OCI-LY3 (cell line): ENCODE data around the gene LPCAT3.

Experiments used
- H2AFZ ChIP-seq: fragments of 200-600, 300-600 bp; shearing (Covaris generic); 2 replicates; pipeline ENCODE4 v1.6.0; 2014; ENCODE audit warnings: antibody characterized with exemption, low read depth, low read length
- H3K27ac ChIP-seq: fragments of 200-600, 300-600 bp; sonication (generic); 2 replicates; pipeline ENCODE4 v1.5.1; 2014; ENCODE audit warnings: mild to moderate bottlenecking, low read length, moderate library complexity, mixed read lengths
- H3K27me3 ChIP-seq: fragments of 200-600, 300-600 bp; sonication (generic); 2 replicates; pipeline ENCODE4 v1.6.1; 2014; ENCODE audit warnings: low read depth, low read length, mixed read lengths
- H3K36me3 ChIP-seq: fragments of 200-600, 300-600 bp; sonication (generic); replicated peaks from 2 replicates; pipeline ENCODE3; 2014; ENCODE audit warnings: low read depth, low read length, mixed read lengths
- H3K4me1 ChIP-seq: fragments of 300-600, 200-600 bp; sonication (generic); 2 replicates; pipeline ENCODE4 v1.6.1; 2014; ENCODE audit warnings: low read length, mixed read lengths
- H3K4me2 ChIP-seq: fragments of 200-600, 300-600 bp; sonication (generic); 2 replicates; pipeline ENCODE4 v1.6.1; 2014; ENCODE audit warnings: low read length, mixed read lengths
- H3K4me3 ChIP-seq: fragments of 300-600, 200-600 bp; sonication (generic); 2 replicates; pipeline ENCODE4 v1.5.1; 2014; ENCODE audit warnings: antibody characterized with exemption, mild to moderate bottlenecking, low read length, moderate library complexity
- H3K79me2 ChIP-seq: fragments of 300-600, 200-600 bp; shearing (Covaris generic); 2 replicates; pipeline ENCODE4 v1.6.1; 2014; ENCODE audit warnings: mild to moderate bottlenecking, low read length, mixed read lengths
- H3K9ac ChIP-seq: fragments of 300-600, 200-600 bp; shearing (Covaris generic); 2 replicates; pipeline ENCODE4 v1.6.0; 2014; ENCODE audit warnings: mild to moderate bottlenecking, low read length, moderate library complexity
- H3K9me3 ChIP-seq: fragments of 200-600, 300-600 bp; shearing (Covaris generic); 2 replicates; pipeline ENCODE4 v1.6.1; 2014; ENCODE audit warnings: low read length, mixed read lengths; ENCODE audit not compliant: insufficient read depth
- H4K20me1 ChIP-seq: fragments of 200-600, 300-600 bp; sonication (generic); 2 replicates; pipeline ENCODE4 v1.6.1; 2016; ENCODE audit warnings: low read length, mixed read lengths; ENCODE audit not compliant: insufficient read depth
- EZH2phosphoT487 ChIP-seq: fragments of 200-600 bp; shearing (Covaris generic); IDR thresholded peaks from 2 replicates; pipeline ENCODE4 v1.6.1; 2018; ENCODE audit warnings: antibody characterized with exemption, mixed run types, low read depth
- TF ChIP-seq, protein P1 (sequence below): fragments of 200-600, 300-600 bp; sonication (generic); IDR thresholded peaks from 2 replicates; pipeline ENCODE4 v1.5.1; 2014; ENCODE audit warnings: antibody characterized with exemption, low read length, low read depth

The LPCAT3 gene

DNA sequence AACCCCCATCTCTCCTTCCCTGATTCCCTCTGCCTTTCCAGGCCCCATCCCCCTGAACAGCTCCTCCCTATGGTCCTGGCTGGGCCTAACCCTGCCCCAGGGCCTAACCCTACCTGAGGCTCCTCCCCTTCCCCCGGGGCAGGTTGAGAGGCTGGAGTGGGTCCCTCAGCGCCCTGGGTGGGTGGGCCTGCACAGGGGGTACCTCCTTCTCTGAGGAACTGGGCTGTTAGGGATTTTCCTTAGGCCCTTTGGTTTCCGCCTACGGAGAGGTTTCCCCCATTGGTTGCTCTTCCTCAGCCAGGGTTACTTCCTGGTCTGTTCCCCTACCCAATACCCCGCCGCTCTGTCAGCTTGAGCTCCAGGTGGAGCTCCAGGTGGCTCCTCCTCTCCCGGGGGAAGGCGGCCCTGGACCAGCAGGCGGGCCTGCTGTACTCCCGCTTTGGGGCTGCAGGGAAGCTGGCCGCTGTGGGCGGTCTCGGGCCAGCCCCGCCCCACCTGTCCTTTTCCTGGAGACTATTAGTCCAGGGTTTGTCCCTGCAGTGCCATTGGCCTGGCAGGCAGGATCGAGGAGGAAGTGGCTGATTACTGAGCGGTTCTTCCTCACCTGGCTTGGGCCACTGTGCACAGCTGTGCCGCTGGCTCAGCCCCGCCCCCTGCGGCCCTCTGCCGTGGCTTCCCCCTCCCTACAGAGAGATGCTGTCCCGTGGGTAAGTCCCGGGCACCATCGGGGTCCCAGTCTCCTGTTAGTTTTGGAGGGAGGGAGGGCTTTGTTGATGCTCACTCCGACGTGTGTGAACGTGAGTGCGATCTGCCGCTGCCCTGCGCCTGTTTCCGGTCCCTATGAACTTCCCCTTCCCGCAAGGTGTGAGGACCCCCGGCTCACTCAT, 72.0 kb downstream of the LPCAT3 start:
- Histone ChIP-seq H3K27ac (peak overlapping the region; percentile 85), H3K4me1 (peaks cover 48% of the 10 kb centered on the region), H4K20me1 (no peaks in the 10 kb centered on the region)

DNA sequence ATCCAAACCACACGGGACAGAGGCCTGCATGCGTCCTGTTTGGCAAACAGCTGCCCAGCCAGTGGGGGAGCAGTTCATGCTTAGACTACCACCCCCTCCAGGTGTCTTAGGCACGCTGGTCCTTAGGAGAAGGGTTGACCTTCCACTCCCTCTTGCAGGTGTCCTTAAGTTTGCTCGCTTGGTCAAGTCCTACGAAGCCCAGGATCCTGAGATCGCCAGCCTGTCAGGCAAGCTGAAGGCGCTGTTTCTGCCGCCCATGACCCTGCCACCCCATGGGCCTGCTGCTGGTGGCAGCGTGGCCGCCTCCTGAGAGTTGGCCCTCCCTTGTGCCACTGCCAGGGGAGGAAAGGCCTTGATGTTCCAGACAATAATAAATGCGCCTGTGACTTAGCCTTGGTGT, 72.7 kb downstream of the LPCAT3 start:
- Histone ChIP-seq H4K20me1 (no peaks in the 10 kb centered on the region), H3K9me3 (no peaks in the 10 kb centered on the region), H3K79me2 (no peaks in the 10 kb centered on the region), H3K27ac (peak overlapping the region; percentile 85), H3K4me1 (peaks cover 44% of the 10 kb centered on the region), H3K9ac (peak overlapping the region; percentile 70), H3K4me2 (peak overlapping the region; percentile 93), H2AFZ (peak overlapping the region; percentile 24; the same call in 1 of the 2 replicates), H3K36me3 (no peaks in the 10 kb centered on the region), H3K27me3 (no peaks in the 10 kb centered on the region), H3K4me3 (peak overlapping the region; percentile 82)
- TF ChIP-seq, protein P1, sequence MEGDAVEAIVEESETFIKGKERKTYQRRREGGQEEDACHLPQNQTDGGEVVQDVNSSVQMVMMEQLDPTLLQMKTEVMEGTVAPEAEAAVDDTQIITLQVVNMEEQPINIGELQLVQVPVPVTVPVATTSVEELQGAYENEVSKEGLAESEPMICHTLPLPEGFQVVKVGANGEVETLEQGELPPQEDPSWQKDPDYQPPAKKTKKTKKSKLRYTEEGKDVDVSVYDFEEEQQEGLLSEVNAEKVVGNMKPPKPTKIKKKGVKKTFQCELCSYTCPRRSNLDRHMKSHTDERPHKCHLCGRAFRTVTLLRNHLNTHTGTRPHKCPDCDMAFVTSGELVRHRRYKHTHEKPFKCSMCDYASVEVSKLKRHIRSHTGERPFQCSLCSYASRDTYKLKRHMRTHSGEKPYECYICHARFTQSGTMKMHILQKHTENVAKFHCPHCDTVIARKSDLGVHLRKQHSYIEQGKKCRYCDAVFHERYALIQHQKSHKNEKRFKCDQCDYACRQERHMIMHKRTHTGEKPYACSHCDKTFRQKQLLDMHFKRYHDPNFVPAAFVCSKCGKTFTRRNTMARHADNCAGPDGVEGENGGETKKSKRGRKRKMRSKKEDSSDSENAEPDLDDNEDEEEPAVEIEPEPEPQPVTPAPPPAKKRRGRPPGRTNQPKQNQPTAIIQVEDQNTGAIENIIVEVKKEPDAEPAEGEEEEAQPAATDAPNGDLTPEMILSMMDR = no peak
- TF ChIP-seq EZH2phosphoT487 = no peak

More for the DNA sequence above, 72.0 kb downstream of the LPCAT3 start:
- Histone ChIP-seq H3K9me3 (no peaks in the 10 kb centered on the region), H3K36me3 (no peaks in the 10 kb centered on the region), H2AFZ (peak overlapping the region; percentile 8), H3K79me2 (peaks cover 1% of the 10 kb centered on the region), H3K9ac (peak overlapping the region; percentile 70), H3K4me3 (peak overlapping the region; percentile 82), H3K4me2 (peak overlapping the region; percentile 93), H3K27me3 (no peaks in the 10 kb centered on the region)
- TF ChIP-seq EZH2phosphoT487 = no peak

DNA sequence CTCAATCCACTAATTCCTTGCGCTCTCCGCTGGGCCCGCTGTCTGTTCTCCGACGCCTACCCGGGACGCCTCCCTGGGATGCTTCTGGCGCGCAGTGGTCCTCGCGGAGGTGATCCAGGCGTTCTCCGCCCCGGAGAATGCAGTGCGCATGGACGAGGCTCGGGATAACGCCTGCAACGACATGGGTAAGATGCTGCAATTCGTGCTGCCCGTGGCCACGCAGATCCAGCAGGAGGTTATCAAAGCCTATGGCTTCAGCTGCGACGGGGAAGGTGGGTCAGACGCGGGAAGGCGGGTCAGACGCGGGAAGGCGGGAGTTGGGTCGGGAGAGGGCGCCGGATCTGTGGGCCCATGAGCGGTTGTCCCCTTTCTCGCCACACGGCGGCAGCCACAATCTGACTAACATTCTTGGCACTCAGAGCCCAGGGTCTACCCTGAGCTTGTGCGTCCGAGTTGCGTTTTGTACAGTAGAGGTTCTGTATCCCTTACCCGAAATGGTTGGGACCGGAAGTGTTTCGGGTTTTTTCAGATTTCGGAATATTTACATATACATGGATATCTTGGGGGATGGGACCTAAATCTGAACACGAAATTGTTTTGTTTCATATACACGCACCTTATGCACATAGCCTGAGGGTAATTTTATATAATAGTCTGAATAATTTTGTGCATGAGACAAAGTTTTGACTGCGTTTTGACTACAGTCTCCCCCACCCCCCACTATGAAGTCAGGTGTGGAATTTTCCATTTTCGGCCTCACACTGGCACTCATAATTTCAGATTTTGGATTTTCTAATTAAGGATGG, 73.7 kb downstream of the LPCAT3 start:
- no peaks in the 10 kb centered on the region for H3K79me2 ChIP-seq
- H3K27me3 ChIP-seq = no peaks in the 10 kb centered on the region
- H3K4me1 ChIP-seq = peaks cover 37% of the 10 kb centered on the region
- H3K9me3 ChIP-seq = no peaks in the 10 kb centered on the region
- peak overlapping the region; percentile 73; the same call in 1 of the 2 replicates for H2AFZ ChIP-seq
- no peaks in the 10 kb centered on the region for H3K36me3 ChIP-seq
- TF ChIP-seq, protein P1 = peak; percentile 89
- TF ChIP-seq EZH2phosphoT487 = no peak
- peak overlapping the region; percentile 82 for H3K4me3 ChIP-seq
- peak overlapping the region; percentile 93 for H3K4me2 ChIP-seq
- peak overlapping the region; percentile 83 for H3K9ac ChIP-seq
- no peaks in the 10 kb centered on the region for H4K20me1 ChIP-seq
- peak overlapping the region; percentile 85 for H3K27ac ChIP-seq

DNA sequence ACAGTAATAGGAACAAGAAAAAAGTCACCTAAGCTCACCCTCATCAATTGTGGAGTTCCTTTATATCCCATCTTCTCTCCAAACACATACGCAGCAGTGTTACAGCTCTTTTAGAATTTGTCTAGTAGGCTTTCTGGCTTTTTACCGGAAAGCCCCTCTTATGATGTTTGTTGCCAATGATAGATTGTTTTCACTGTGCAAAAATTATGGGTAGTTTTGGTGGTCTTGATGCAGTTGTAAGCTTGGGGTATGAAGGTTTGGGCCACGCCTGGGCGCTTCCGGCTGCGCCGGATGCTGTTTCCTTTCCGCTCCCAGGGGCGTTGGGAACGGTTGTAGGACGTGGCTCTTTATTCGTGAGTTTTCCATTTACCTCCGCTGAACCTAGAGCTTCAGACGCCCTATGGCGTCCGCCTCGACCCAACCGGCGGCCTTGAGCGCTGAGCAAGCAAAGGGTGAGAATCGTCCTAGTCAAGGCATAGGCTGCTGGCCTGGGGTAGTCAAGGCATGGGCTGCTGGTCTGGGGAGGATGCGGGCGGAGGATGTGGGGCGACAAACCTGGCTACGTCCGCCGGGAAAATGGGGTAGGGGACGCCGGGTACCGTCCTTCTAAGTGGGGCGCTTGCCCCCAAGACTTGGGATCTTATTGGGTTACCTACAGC, 74.4 kb downstream of the LPCAT3 start, which contains the start of the genes C12orf57 and RNU7-1:
Gene C12orf57 (plus strand): TSS at position 301 of the 659 bp plus-strand sequence. CDS start 100 bp downstream, at position 401.
Gene RNU7-1 (plus strand): TSS at position 95 of the 659 bp plus-strand sequence.
- Histone ChIP-seq H3K27me3 (no peaks in the 10 kb centered on the region), H3K27ac (peak within 1 kb of the TSS; percentile 85), H3K4me2 (peak within 1 kb of the TSS; percentile 93), H3K9ac (peak within 1 kb of the TSS; percentile 83), H3K36me3 (no peaks in the 10 kb centered on the region), H3K79me2 (no peaks in the 10 kb centered on the region), H3K4me1 (peaks cover 31% of the 10 kb centered on the region), H2AFZ (peak within 1 kb of the TSS; percentile 73; the same call in 1 of the 2 replicates), H3K9me3 (no peaks in the 10 kb centered on the region), H3K4me3 (peak within 1 kb of the TSS; percentile 82), H4K20me1 (no peaks in the 10 kb centered on the region)
- TF ChIP-seq, protein P1 = no peak
- no peak for TF ChIP-seq EZH2phosphoT487
